HG03196 (cell line): ENCODE results near the gene GPR25.
A peak's percentile ranks its signal among the peaks of the same experiment; 100 is the strongest.

Experiments
- ATAC-seq: cut with Tn5 transposase; IDR thresholded peaks from one replicate; pipeline ENCODE4 v1.9.1; 2021; ENCODE audit not compliant: unreplicated experiment

Gene GPR25

DNA sequence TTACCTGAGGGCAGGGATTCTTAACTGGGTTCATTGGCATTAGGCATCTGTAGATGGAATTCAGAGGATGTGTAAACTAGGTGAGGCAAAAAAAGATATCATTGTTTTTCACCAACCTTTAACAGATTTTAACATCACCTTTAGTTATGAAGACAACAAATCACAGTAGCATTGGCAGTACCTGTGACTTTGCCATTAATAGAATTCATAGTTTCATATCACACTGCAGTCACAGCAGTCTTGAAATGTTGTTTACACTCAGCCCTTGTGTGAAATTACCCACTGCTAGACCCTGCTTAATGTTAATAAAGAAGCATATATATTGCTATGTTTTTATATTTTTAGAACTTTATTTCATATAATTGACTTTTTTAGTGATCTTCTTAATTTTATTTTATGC lies 20.2 kb downstream of the GPR25 start:
- no peak for ATAC-seq

DNA sequence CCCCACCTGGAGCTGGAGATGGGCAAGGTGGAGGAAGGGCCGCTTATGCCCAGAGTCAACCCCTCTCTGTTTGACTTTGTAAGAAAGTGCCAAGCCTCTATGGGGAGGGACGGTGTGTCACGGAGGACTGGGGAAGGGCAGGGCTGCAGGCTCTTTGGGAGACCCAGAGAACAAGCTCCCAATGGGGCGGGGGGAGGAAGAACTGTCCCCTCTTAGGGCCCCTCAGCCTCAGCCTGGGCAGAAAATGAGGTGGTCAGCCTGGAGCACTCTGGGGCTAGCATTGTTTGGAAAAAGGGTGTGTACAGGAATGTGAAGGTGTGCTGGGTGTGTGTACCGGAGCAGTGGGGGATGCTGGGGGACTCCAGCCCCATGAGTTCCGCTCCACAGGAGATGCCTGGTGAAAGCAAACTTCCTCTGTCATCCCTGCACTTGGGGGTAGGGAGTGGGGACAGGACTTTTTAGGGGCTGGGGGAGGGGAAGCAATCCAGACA lies 20.7 kb downstream of the GPR25 start:
- no peak for ATAC-seq

DNA sequence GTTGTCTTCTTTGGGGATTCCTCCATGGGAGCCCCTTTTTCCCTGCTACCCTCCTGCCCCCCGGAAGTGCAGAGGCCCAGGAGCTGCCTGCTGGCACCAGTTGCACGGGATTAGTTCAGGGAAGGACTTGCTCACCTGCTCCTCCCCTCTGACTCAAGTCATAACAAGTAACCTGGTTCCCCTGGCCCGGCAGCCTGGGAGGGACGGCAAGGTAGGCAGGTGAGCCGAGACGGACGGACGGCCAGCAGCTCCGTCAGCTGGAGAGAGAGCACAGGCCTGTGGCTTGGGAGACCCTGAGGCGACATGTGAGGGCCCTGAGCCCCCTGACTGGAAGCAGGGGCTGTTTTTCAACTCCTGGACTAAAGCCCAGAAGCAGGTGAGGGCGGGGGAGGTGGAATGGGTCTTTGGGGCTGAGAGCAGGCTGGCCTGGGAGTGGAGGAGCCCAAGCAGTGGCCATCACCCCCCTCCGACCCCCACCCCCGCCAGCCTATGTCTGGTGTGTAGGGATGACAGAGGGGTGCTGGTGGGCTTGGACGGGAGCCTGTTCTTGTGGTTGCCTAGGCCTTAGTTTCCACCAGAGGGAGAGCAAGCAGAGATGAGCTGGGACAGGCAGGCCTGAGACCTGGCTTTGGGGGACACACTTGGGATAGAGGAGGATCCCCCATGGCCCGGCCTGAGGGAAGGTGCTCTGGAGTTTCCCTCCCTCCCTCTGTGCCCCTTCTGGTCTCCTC lies 22.1 kb downstream of the GPR25 start, which contains the start of gene INAVA:
INAVA (plus strand) TSS at position 189 of the 731 bp plus-strand sequence. CDS start 3,501 bp downstream, outside the sequence.
- no peak for ATAC-seq

DNA sequence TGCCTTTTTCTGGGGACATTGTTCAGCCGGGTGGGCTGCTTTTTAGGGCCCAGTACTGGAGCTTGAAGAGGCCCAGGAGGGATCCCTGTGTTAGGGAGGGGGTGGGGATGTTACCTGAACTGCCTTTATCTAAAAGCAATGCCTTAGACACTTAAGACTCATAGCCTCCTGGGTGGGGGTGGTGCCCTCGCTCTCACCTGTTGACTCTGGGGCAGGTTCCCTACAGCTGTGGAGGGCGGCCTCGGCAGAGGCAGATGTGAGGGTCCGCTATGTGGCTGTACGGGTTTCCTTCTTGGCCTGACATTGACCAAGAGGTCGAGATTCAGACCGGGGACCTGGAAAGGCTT lies 22.6 kb downstream of the GPR25 start:
- no peak for ATAC-seq

DNA sequence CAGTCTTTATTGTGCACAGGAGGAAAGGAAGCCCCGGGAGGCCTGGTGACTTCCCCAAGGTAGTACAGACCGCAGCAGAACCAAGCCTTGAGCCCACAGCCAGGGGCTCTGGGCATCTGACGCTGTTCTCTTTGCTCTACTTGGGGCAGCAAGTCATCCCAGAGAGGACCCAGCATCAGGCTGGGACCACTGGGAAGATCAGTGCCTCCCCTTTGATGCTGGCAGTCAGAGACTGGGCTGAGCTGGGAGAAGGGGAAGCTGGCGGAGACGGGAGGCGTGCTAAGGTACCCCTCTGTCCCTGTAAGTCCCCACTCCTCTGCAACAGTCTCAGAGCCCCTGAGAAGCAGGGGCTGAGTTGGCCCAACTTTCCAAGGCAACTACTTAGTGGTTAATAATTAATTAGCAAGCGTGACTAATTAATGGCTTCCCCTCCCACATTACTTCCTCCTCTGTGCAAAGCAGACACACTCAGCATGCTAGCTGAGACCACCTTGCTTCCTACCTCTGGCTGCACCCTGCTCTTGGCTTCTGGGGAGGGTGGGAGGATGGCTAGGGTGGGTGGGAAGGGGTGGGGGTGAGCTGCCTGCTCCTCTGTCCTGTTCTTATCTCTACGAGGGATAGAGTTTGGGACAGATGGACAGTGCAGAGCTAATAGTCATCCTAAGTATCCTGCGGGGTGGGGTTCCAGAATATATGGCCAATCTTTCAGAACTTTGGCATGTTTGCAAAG lies 23.2 kb downstream of the GPR25 start:
- ATAC-seq = peak; percentile 43

DNA sequence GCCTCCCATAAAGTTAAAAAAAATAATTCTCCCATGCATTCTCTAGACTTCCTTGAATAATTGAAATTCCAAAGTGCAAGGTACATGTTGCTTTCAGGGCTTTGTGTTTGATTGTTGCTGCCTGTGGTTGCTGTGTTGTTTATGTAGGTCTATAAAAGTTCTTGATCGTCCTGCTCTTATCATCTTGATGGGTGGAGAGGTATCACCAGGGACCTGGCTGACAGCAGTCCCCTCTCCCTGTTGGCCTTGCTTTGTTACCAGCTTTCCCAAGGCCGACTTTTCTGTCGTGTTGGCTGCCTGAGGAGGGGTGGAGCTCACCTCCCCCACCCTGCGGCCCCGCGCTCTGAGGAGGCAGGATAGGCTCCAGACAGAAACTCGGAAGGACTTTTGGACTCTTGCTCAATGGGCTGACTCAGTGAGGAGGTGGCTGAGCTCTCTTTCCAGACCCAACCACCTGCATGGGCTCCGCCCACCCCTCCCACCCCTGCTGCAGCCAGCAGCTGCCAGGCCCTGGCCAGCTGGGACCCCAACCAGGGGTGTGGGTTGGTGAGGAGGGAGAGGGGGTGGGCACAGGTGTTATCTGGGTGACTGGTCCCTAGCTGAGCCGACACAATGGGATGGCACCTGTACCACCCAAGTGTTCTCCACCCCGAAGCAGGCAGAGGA lies 23.9 kb downstream of the GPR25 start:
- no peak for ATAC-seq

DNA sequence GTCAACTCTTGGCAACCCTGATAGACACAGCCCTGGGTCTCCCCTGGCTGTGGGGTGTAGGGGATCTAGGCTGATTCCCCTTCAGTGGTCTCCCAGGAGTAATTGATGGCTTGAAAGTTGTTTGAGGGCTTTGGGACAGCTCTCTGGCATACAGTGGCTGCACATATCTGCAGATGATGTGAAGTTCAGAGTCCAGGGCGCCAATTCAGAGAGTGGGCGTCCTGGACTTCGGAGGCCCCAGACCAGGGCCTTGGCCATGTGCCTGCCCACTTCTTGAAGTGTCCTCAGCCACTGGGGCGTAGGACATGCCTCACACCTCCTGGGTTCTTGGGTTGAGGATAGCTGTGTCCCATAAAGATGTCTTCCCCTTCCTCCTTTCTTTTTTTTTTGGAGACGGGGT lies 24.5 kb downstream of the GPR25 start:
- ATAC-seq = no peak

DNA sequence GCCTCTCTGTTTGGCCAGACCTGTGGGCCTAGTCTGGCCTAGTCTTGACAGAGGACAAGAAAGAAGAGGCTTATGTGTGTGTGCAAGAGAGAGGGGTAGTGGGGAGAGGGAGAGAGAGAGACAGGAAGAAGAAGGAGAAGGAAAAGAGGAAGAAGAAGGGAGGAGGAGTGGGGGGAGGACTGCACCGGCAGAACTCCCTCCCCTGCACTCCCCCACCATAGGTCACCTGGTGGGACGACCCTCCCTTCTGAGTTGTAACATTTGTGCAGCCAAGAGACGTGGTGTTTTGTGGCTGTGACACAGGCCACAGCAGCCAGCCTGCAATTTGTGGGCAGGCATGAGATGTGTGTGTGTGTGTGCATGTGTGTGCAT lies 26.2 kb downstream of the GPR25 start:
- ATAC-seq = no peak

DNA sequence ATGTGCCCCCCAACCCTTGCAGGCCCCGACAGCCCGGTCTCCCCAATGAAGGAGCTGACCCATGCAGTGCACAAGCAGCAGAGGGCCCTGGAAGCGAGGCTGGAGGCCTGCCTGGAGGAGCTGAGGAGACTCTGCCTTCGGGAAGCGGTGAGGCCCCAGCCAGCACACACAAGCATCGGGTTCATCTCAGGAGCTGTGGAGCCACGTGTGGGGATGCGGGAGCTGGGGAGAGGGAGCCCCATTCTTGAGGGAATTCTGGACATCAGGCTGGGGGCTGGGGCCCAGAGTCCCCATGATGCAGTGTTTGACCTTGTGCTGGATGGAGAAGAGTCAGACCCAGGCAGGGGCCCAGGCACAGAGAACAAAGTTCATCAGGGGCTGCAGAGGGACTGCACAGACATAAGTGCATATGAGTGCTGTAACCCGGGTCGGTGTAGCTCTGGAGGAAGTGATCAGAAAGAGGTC lies 26.7 kb downstream of the GPR25 start:
- ATAC-seq = no peak

DNA sequence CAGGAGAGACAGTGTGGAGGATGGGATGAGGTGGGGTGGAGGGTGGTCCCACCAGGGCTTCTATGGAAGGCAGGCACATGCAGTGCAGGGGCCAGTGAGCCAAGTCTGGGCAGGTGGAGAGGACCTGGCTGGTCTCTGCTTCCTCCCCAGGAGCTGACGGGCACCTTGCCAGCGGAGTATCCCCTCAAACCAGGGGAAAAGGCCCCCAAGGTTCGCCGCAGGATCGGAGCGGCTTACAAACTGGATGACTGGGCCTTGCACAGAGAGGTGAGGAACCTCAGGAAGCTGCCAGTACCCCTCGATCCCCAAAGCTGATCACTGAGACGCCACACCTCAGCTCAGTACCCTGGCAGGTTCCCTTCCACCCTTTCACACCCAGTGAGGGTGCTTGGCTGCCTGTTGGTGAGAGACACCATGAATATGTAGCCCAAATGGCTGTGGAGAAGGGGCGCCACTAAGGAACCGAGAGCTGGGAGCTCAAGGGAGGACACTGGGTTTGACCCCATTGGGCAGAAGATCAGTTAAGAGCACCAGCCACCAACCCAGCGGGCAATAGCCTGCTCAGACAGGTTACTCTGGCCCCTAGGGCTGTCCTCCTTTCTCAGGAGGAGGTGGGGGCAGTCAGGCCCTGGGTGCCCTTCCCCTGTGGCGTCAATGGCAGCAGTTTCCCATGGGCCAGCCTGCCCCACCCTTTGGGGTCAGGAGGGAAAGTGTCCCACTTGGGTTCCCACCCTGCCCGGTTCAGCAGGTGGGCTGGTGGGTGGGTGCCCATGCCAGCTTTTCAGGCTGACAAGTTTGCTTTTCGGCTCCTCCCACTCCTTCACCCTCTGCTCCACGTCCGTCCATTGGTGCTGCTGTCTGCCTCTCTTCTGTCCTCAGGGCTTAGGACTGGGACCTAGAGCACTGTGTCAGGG lies 27.4 kb downstream of the GPR25 start:
- ATAC-seq = no peak

DNA sequence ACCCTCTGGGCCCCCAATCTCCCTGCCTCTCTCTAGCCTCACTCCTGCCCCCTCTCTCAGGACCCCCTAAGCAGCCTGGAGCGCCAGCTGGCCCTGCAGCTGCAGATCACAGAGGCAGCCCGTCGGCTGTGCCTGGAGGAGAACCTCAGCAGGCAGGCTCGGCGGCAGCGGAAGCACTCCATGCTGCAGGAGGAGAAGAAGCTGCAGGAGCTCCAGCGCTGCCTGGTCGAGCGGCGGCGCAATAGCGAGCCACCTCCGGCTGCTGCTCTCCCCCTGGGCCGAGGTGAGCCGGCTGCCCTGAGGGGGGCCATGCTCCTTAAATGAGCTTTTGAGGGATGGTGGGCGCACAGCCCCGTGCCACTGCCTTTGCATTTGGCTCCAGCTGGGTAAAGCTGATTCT lies 28.1 kb downstream of the GPR25 start:
- ATAC-seq = no peak

DNA sequence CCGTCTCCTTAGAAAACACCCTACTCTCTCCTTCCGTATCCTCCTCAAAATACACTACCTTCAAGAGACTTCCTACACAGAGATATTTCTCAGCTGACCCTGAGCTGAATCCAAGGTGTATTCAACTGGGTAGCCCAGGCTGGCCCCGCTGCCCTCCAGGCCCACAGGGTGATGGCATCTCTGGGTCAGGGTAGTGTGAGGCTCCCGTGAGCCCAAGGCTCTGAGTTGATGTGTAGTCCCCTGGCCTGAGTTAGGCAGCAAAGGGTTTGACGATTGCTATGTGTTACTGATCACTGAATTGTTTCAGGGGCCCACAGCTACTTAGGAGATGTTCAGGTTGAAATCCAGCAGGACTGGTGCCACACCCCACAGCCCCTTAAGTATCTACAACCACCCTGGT lies 28.6 kb downstream of the GPR25 start:
- no peak for ATAC-seq

DNA sequence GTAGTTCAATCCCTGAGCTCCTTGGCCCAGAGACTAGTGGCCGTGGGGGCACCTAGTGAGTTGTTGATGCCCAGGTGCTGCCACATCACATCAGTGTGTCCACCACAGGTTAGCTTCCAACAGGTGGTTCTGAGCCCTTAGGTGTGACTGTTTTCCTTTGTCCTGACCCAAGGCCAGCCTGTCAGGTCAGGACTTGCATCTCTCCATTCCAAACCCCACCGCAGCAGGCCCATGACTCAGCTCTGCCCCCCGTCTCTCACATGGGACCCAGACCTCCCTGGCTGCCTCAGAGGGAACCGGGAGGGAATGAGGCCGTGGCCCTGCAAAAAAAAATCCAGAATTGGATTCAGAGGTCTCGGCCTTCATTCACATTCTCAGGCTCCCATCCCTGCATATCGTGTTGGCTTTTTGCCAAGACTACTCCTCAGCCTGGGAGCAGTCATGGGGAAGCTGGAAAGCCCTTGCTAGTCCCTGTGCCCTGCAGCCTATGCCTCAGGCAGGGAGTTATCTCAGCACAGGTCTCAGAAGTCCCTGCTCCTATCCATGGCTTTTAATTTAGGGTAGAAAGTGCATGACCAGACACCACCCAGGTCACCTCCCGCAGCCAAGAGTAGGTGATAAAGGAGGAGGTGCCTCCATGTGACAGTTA lies 29.1 kb downstream of the GPR25 start:
- ATAC-seq = no peak

DNA sequence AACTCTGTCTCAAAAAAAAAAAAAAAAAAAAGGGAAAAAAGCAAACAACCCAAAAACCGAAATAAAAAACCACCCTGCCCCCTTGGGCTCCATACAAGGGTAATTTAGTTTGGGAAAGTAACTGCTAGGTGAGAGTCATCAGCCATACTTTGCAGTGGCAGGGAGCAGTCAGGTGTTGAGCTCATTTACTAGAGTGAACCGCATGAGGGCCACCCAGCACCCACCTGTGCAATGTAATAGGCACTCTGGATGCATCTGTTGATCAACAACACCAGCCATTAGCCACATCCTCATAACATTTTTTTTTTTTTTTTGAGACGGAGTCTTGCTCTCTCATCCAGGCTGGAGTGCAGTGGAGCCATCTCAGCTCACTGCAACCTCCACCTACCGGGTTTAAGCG lies 31.0 kb downstream of the GPR25 start:
- no peak for ATAC-seq

DNA sequence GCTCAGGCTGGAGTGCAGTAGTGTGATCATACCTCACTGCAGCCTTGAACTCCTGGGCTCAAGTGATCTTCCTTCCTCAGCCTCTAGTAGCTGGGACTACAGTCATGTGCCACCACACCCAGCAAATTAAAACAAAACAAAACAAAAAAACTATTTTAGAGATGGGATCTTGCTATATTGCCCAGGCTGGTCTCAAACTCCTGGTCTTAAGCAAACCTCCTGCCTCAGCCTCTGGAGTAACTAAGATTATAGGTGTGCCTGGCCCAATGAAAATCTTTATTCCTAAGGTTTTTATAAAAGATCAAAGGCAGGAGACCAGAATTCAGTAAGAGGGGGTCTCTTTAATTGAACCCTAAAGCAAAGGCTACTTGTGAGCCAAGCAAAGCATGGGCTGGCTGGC lies 32.0 kb downstream of the GPR25 start:
- no peak for ATAC-seq

DNA sequence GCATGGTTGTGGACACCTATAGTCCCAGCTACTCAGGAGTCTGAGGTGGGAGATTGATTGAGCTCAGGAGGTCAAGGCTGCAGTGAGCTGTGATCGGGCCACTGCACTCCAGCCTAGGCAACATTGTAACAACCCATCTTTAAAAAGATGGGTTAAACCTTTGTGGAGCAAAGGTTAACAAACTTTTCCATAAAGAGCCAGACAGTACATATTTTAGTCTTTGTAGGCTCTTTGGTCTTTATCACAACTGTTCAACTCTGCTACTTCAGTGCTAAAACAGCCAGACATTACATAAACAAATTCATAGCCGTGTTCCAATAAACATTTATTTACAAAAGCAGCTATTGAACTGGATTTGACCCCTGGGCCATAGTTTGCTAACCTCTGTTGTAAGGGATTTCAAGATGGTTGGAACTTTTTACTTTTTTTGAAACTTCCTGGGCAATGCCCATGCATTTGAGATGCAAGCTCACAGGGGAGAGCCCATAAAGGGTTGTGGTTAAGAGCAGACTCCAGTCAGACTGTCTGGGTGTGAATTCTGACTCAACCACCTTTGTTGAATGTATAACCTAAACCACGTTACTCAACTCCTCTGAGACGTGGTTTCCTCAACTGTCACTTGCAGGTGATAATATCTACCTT lies 32.8 kb downstream of the GPR25 start:
- peak; percentile 37 for ATAC-seq

DNA sequence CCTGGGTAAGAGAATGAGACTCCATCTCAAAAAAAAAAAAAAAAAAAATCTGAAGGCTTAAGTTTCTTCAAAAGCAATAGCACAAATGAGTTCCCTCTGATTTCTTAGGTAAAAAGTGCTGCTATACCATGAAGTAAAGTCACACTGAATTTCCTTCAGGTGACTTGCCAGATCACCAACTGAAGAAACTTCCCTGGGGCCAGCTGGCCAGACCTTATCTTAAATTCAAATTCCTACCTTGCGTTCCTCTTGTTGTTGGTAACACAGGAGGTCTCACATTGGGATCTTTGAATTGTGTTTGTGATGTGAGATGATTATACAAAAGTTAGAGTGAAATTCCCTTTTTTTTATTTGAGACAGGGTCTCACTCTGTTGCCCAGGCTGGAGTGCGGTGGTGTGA lies 33.7 kb downstream of the GPR25 start:
- ATAC-seq = no peak

DNA sequence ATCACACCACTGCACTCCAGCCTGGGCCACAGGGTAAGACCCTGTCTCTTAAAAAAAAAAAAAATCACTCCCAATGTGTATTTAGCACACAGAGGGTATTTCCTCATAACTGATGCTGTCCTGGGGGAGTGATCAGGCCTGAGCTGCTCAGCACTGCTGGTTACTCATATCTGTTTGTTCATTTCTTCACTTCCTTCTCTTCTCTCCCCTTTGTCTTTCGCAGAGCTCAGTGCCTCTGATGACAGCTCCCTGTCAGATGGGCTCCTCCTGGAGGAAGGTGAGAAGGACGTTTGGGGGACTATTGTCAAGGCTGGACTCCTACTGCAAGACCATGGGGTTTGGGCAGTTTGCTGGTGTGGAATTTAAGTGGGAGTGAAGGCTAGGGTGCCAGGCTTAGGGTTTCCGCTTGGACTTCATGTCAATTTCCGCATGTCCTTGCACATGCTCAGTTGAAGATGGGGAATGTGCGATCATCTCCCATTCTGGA lies 34.9 kb downstream of the GPR25 start:
- ATAC-seq = peak; percentile 42

DNA sequence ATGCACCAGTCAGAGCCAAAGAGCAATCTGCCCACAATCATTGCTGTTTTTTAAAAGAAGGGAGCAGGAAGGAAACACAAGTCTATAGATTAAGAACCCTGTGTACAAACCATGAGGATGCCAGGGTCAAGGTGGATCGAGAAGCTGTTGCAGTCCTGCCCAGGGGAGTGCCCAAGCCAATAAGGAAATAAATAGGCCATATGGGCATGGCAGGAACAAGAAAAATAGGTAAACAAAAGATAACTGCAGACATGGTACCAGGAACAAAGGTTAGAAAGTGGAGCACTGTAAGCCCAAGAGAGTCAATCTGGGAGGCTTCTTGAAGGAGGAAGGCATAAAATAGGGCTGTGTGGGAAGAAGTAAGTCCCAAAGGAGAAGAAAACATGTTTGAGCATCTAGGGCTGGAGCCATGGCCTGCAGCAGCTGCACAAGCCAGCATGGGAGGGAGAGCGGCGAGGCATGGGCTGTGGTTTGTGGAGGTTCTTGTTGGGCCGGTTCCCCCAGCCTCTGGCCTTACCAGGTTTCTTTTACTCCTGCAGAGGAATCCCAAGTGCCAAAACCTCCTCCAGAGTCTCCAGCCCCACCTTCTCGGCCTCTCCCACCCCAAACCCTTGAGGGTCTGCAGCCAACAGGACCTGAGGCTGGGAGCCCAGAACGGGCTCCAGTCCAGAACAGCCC lies 35.5 kb downstream of the GPR25 start:
- no peak for ATAC-seq
